Aorta (tissue), 5 donors: Measurements from ENCODE around the gene ZC3H15. TPM values are rescaled to one million over a fixed set of nuclear protein-coding genes. Genes with fewer than 3 reads are reported as not detected.
"Not testable (repeated sequence)": the region's sequence is repeated elsewhere in the genome, so short reads cannot be mapped to it uniquely, and the experiment has no call there.

Experiments
- ATAC-seq: fragments of 200-7000 bp; cut with Tn5 transposase; one replicate; pipeline ENCODE4 v1.9.1; 2022; ENCODE audit warnings: moderate library complexity; ENCODE audit not compliant: low FRiP score
- DNase-seq, 2 donors: peaks; one replicate each; pipeline ENCODE4 v3.0.0-alpha.2; 2020
- H3K27ac ChIP-seq, 2 donors: one replicate each; pipeline ENCODE4 v1.5.1; 2013; ENCODE audit warnings: low read length in 2 of 2, mild to moderate bottlenecking in 2 of 2, moderate library complexity in 2 of 2, control low read depth in 1 of 2, inconsistent platforms in 1 of 2, low read depth in 1 of 2
- H3K27me3 ChIP-seq, 2 donors: one replicate each; pipeline ENCODE4 v1.6.1; 2013; ENCODE audit warnings: control low read depth in 1 of 2, low read length in 1 of 2, mild to moderate bottlenecking in 1 of 2, moderate library complexity in 1 of 2; ENCODE audit not compliant: insufficient read depth in 2 of 2, control insufficient read depth in 1 of 2
- H3K36me3 ChIP-seq, 2 donors: one replicate each; pipeline ENCODE4 v1.6.1; 2013; ENCODE audit warnings: control low read depth in 1 of 2, low read length in 1 of 2, mild to moderate bottlenecking in 1 of 2; ENCODE audit not compliant: insufficient read depth in 2 of 2, control insufficient read depth in 1 of 2
- H3K4me1 ChIP-seq, 2 donors: one replicate each; pipeline ENCODE4 v1.6.1; 2013; ENCODE audit warnings: low read length in 2 of 2, control low read depth in 1 of 2, mild to moderate bottlenecking in 1 of 2, moderate library complexity in 1 of 2; ENCODE audit not compliant: insufficient read depth in 2 of 2, control insufficient read depth in 1 of 2
- H3K4me3 ChIP-seq, 2 donors: one replicate each; pipeline ENCODE4 v1.5.1; 2013; ENCODE audit warnings: low read length in 2 of 2, control low read depth in 1 of 2, mild to moderate bottlenecking in 1 of 2
- H3K9me3 ChIP-seq: one replicate; pipeline ENCODE4 v1.6.1; 2013; ENCODE audit warnings: mild to moderate bottlenecking, low read length; ENCODE audit not compliant: control insufficient read depth
- WGBS, 2 donors: extraction: QIAGEN DNeasy Blood & Tissue Kit; methylation state at CpG; one replicate each; pipeline ENCODE4 v1.1.7; 2013; 5-methylcytosine and 5-hydroxymethylcytosine counted together
- intact Hi-C, 2 donors: fragments of 100-400 bp; cut with DNase I; formaldehyde crosslinking; loops; one replicate each; pipeline versions ENCODE4 v1.14.2 to v1.15.0; 2022
- polyA plus RNA-seq, 2 donors: library from polyadenylated mRNA; stranded (reverse); fragments of 200-250 nt; gene quantifications; one replicate each; pipeline ENCODE4 v1.2.3, GENCODE V29; 2013
- total RNA-seq, 2 donors: library from RNA; stranded (reverse); fragmentation: NEBNext Ultra II Directional; extraction: Animal tissue kit (Norgen Biotek cat#: 25700); gene quantifications; one replicate each; pipeline ENCODE4 v1.2.1, GENCODE V29; 2021
- donor health status: healthy with polysubstance abuse.
- donor health status: Bipolar disorder and iron deficiency.
- donor health status: DM: no; HTN: no; CAD: no.
- donor health status: DM: no; HTN: no; CAD: no.
- donor health status: DM: yes; HTN: yes; CAD: no.

Gene ZC3H15
- total and polyA plus RNA-seq, 4 donors = 46.0 to 91.5 (median 51.5) TPM

DNA sequence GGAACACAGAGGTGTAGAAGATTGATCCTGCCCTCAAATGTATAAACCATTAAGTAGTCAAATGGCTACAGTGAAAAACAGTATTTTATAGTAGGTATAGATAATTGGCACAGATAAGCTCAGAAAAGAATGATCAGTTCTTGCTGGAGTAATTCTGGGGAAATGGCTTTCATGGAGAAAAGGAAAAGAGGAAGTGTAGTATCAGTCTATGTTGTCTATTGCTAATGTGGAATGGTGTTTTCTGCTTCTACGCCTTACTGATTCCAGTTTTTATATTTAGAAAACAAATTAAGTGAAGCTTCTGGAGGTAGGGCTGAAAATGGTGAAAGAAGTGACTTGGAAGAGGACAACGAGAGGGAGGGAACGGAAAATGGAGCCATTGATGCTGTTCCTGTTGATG is 22.2 kb downstream of the ZC3H15 start:
- no peaks in the 10 kb centered on the region for H3K9me3 ChIP-seq
- no peaks in the 10 kb centered on the region for H3K27me3 ChIP-seq
- no peak for DNase-seq
- H3K4me1 ChIP-seq = no peaks in the 10 kb centered on the region
- H3K36me3 ChIP-seq = peaks cover 0 to 6% of the 10 kb centered on the region in 2 donors
- no peak overlapping the region for H3K27ac ChIP-seq
- intact Hi-C loops = no loop called here
- WGBS, 2 donors = 86 to 89% methylated on average over 3 of the region's 3 CpGs
- no peak overlapping the region for H3K4me3 ChIP-seq
- ATAC-seq = no peak

GRCh38 chr2:186515376-186515775 is 29.3 kb downstream of the ZC3H15 start:
- Histone ChIP-seq H3K27me3 (no peaks in the 10 kb centered on the region), H3K4me1 (no peaks in the 10 kb centered on the region), H3K4me3 (no peak overlapping the region), H3K27ac (no peak overlapping the region), H3K9me3 (no peaks in the 10 kb centered on the region), H3K36me3 (no peaks in the 10 kb centered on the region)
- DNase-seq = no peak
- no peak for ATAC-seq
- WGBS, 2 donors = 81 to 84% methylated on average over 3 of the region's 3 CpGs
- intact Hi-C loops = no loop called here

GRCh38 chr2:186516396-186516795 is 30.3 kb downstream of the ZC3H15 start:
- no peak for ATAC-seq
- H3K27ac ChIP-seq = no peak overlapping the region
- WGBS, 2 donors = 80 to 89% methylated on average over 1 of the region's 1 CpG
- no peaks in the 10 kb centered on the region for H3K27me3 ChIP-seq
- no peaks in the 10 kb centered on the region for H3K9me3 ChIP-seq
- H3K4me1 ChIP-seq = no peaks in the 10 kb centered on the region
- H3K36me3 ChIP-seq = no peaks in the 10 kb centered on the region
- DNase-seq = no peak
- intact Hi-C loops = no loop called here
- no peak overlapping the region for H3K4me3 ChIP-seq

- Histone ChIP-seq H3K27ac (no peak overlapping the region), H3K4me1 (no peaks in the 10 kb centered on the region), H3K27me3 (no peaks in the 10 kb centered on the region), H3K4me3 (no peak overlapping the region), H3K36me3 (no peaks in the 10 kb centered on the region), H3K9me3 (no peaks in the 10 kb centered on the region)
- DNase-seq = no peak
- intact Hi-C loops = no loop called here
- ATAC-seq = no peak
These were observed 31.0 kb downstream of the ZC3H15 start for GRCh38 chr2:186517090-186517489.

GRCh38 chr2:186518291-186518690 is 32.2 kb downstream of the ZC3H15 start:
- H3K27me3 ChIP-seq = no peaks in the 10 kb centered on the region
- no peaks in the 10 kb centered on the region for H3K9me3 ChIP-seq
- ATAC-seq (no peak), DNase-seq (no peak)
- no peaks in the 10 kb centered on the region for H3K4me1 ChIP-seq
- no peak overlapping the region for H3K27ac ChIP-seq
- no peaks in the 10 kb centered on the region for H3K36me3 ChIP-seq
- H3K4me3 ChIP-seq = no peak overlapping the region
- WGBS, 2 donors = 80 to 84% methylated on average over 4 of the region's 4 CpGs
- intact Hi-C loops = no loop called here

GRCh38 chr2:186518945-186519344 is 32.9 kb downstream of the ZC3H15 start:
- Histone ChIP-seq H3K4me3 (no peak overlapping the region), H3K4me1 (no peaks in the 10 kb centered on the region), H3K9me3 (no peaks in the 10 kb centered on the region), H3K27me3 (no peaks in the 10 kb centered on the region), H3K36me3 (no peaks in the 10 kb centered on the region), H3K27ac (no peak overlapping the region)
- ATAC-seq (no peak), DNase-seq (no peak)
- intact Hi-C loops = no loop called here
- WGBS, 2 donors = 53 to 69% methylated on average over 3 of the region's 3 CpGs

DNA sequence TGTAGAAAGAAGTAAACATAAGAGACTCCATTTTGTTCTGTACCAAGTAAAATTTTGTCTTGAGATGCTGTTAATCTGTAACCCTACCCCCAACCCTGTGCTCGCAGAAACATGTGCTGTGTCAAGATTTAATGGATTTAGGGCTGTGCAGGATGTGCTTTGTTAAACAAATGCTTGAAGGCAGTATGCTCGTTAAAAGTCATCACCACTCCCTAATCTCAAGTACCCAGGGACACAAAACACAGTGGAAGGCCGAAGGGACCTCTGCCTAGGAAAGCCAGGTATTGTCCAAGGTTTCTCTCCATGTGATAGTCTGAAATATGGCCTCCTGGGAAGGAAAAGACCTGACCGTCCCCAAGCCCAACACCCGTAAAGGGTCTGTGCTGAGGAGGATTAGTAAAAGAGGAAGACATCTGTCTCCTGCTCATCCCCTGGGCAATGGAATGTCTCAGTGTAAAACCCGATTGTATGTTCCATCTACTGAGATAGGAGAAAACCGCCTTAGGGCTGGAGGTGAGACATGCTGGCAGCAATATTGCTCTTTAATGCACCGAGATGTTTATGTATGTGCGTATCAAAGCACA is 35.6 kb downstream of the ZC3H15 start:
- H3K9me3 ChIP-seq, H3K36me3 ChIP-seq, H3K27ac ChIP-seq, ATAC-seq, H3K4me3 ChIP-seq, intact Hi-C loops, H3K27me3 ChIP-seq, DNase-seq, H3K4me1 ChIP-seq: not testable (repeated sequence)
- WGBS, 2 donors = 83 to 90% methylated on average over 9 of the region's 9 CpGs

GRCh38 chr2:186522450-186522849 is 36.4 kb downstream of the ZC3H15 start:
- Histone ChIP-seq H3K27me3 (no peaks in the 10 kb centered on the region), H3K4me1 (no peaks in the 10 kb centered on the region), H3K27ac (no peak overlapping the region), H3K4me3 (no peak overlapping the region), H3K36me3 (no peaks in the 10 kb centered on the region), H3K9me3 (no peaks in the 10 kb centered on the region)
- WGBS, 2 donors = 81 to 87% methylated on average over 2 of the region's 2 CpGs
- intact Hi-C loops = no loop called here
- no peak for DNase-seq
- no peak for ATAC-seq

- 8% methylated on average over 1 of the region's 1 CpG for WGBS, 2 donors
- H3K27me3 ChIP-seq = no peaks in the 10 kb centered on the region
- H3K4me3 ChIP-seq = no peak overlapping the region
- H3K36me3 ChIP-seq = no peaks in the 10 kb centered on the region
- H3K27ac ChIP-seq = peak overlapping the region in 1 of 2 donors; percentile 14
- no peaks in the 10 kb centered on the region for H3K9me3 ChIP-seq
- intact Hi-C loops = no loop called here
- DNase-seq (no peak), ATAC-seq (no peak)
- no peaks in the 10 kb centered on the region for H3K4me1 ChIP-seq
These were observed 37.7 kb downstream of the ZC3H15 start for GRCh38 chr2:186523791-186524190.
